Left lung (tissue), 10 donors: ENCODE results near the gene COL4A2. TPM values are rescaled to one million over a fixed set of nuclear protein-coding genes. Genes with fewer than 3 reads are reported as not detected.
"Not testable (repeated sequence)": the region's sequence is repeated elsewhere in the genome, so short reads cannot be mapped to it uniquely, and the experiment has no call there.

Experiments used
- ATAC-seq: fragments of 200-7000 bp; cut with Tn5 transposase; one replicate; pipeline ENCODE4 v1.9.1; 2020; ENCODE audit warnings: moderate library complexity
- DNase-seq, 4 donors: peaks; one replicate each; pipeline ENCODE4 v3.0.0-alpha.2; 2013 to 2020
- H3K27ac ChIP-seq, 2 donors: fragments of 200-600 bp; sonication (generic) in 1 of 2; one replicate each; pipeline versions ENCODE4 v1.5.0 to v1.8.0; 2020 to 2021
- H3K27me3 ChIP-seq, 2 donors: fragments of 200-600 bp; sonication (generic) in 1 of 2; one replicate each; pipeline versions ENCODE4 v1.5.0 to v1.8.0; 2020 to 2021
- H3K36me3 ChIP-seq, 2 donors: fragments of 200-600 bp; sonication (generic) in 1 of 2; one replicate each; pipeline versions ENCODE4 v1.5.0 to v1.8.0; 2020 to 2021
- H3K4me1 ChIP-seq, 2 donors: fragments of 200-600 bp; one replicate each; pipeline ENCODE4 v1.8.0; 2021
- H3K4me3 ChIP-seq, 2 donors: fragments of 200-600 bp; sonication (generic) in 1 of 2; one replicate each; pipeline versions ENCODE4 v1.5.0 to v1.8.0; 2020 to 2021; ENCODE audit warnings: mild to moderate bottlenecking in 1 of 2
- H3K9me3 ChIP-seq, 2 donors: fragments of 200-600 bp; sonication (generic) in 1 of 2; one replicate each; pipeline versions ENCODE4 v1.5.0 to v1.8.0; 2020 to 2021
- intact Hi-C, 2 donors: fragments of 100-400 bp; cut with DNase I; formaldehyde crosslinking; loops; one replicate each; pipeline versions ENCODE4 v1.11.2 to v1.14.2; 2022
- polyA plus RNA-seq, 6 donors: library from polyadenylated mRNA; unstranded; fragments of 120-200 nt; gene quantifications; one replicate each; pipeline ENCODE4 v1.2.1, GENCODE V29; 2013; ENCODE audit not compliant: insufficient read length in 6 of 6
- total RNA-seq, 2 donors: library from RNA; stranded (reverse); fragmentation: NEBNext Ultra II Directional; extraction: Animal tissue kit (Norgen Biotek cat#: 25700); gene quantifications; one replicate each; pipeline ENCODE4 v1.2.1, GENCODE V29; 2021
- TF ChIP-seq, protein P1 (sequence below), 2 donors: fragments of 200-600 bp; sonication (generic) in 1 of 2; IDR thresholded peaks; one replicate each; pipeline versions ENCODE4 v1.5.0 to v1.8.0; 2021; ENCODE audit warnings: antibody characterized with exemption in 2 of 2
- donor health status: DM: no; HTN: yes; CAD: no.
- donor health status: DM: no; HTN: no; CAD: no.

COL4A2 gene
- total and polyA plus RNA-seq, 8 donors: 307 to 638 (median 395) TPM

DNA sequence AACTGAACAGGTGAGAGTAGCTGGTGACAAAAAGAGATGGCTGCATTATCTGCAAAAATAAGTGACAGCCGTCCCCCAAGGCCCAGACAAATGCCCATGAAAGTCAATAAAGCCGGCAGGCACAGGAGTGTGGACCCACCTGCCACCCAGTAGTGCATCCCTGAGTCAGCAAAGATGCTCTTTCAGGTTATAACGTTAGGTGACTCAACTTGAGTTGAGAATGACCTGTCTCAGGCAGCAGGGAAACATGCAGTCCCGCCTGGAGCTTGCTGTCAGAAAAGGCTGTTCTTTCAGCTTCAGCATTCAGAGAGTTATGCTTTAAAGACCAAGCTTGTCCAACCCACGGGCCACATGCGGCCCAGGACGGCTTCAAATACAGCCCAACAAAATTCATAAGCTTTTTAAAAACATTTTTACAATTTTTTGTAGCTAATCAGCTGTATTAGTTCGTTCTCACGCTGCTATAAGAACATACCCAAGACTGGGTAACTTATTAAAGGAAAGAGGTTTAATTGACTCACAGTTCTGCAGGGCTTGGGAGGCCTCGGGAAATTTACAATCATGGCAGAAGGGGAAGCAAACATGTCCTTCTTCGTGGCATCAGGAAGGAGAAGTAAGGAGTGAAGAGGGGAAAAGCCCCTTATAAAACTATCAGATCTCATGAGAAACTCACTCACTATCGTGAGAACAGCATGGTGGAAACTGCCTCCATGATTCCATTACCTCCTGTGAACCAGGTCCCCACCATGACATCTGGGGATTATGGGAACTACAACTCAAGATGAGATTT is 144.1 kb downstream of the COL4A2 start:
- Histone ChIP-seq H3K9me3 (no peaks in the 10 kb centered on the region), H3K27me3 (no peaks in the 10 kb centered on the region)
- intact Hi-C loops: no loop called here

GRCh38 chr13:110453091-110453490 is 146.0 kb downstream of the COL4A2 start:
- intact Hi-C loops, H3K27ac ChIP-seq, ATAC-seq, H3K4me3 ChIP-seq, H3K27me3 ChIP-seq, DNase-seq, H3K4me1 ChIP-seq, H3K9me3 ChIP-seq: not testable (repeated sequence)
- H3K36me3 ChIP-seq: peaks cover 0 to 37% of the 10 kb centered on the region in 2 donors

More for the DNA sequence above, 144.1 kb downstream of the COL4A2 start:
- TF ChIP-seq, protein P1, sequence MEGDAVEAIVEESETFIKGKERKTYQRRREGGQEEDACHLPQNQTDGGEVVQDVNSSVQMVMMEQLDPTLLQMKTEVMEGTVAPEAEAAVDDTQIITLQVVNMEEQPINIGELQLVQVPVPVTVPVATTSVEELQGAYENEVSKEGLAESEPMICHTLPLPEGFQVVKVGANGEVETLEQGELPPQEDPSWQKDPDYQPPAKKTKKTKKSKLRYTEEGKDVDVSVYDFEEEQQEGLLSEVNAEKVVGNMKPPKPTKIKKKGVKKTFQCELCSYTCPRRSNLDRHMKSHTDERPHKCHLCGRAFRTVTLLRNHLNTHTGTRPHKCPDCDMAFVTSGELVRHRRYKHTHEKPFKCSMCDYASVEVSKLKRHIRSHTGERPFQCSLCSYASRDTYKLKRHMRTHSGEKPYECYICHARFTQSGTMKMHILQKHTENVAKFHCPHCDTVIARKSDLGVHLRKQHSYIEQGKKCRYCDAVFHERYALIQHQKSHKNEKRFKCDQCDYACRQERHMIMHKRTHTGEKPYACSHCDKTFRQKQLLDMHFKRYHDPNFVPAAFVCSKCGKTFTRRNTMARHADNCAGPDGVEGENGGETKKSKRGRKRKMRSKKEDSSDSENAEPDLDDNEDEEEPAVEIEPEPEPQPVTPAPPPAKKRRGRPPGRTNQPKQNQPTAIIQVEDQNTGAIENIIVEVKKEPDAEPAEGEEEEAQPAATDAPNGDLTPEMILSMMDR (IDR thresholded peaks at IDR 0.05): no peak
- Histone ChIP-seq H3K36me3 (peaks cover 0 to 44% of the 10 kb centered on the region in 2 donors), H3K4me3 (no peak overlapping the region), H3K4me1 (peaks cover 0 to 6% of the 10 kb centered on the region in 2 donors), H3K27ac (no peak overlapping the region)
- DNase-seq (no peak), ATAC-seq (no peak)

GRCh38 chr13:110453797-110454196 is 146.7 kb downstream of the COL4A2 start:
- Histone ChIP-seq H3K36me3 (peaks cover 0 to 39% of the 10 kb centered on the region in 2 donors), H3K27ac (no peak overlapping the region)
- TF ChIP-seq, protein P1 (IDR thresholded peaks at IDR 0.05): no peak

DNA sequence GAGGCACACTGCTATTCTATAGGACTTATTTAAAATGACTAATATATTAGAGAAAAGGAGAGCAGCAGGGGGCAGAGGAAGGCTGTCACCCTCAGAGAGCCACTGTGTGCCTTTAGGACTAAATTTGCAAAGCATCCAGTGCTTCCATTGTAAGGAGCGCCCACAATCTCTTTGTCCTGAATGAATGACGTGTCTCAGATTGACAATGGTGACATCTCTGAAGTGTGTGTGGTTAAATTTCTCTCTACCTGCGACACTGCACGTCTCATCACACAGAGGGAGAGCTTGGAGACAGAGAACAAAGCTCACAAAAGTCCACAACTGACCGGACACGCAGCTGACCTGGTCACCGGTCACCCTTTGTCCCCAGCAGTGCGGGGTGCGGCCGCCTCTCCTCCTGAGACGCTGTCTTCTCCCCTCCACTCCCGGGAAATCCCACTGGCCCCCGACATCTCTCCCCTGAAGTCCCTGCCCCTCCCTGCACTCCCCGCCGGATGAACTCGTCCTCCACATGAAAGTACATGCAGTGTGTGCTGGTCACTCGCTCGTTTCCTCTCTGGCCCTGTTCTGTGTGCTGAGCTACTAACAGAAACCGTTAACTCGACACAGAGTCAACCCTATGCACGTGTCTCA is 147.3 kb downstream of the COL4A2 start:
- peaks cover 0 to 7% of the 10 kb centered on the region in 2 donors for H3K4me1 ChIP-seq
- H3K36me3 ChIP-seq: peaks cover 0 to 42% of the 10 kb centered on the region in 2 donors
- intact Hi-C loops: no loop called here
- ATAC-seq: no peak
- DNase-seq: peak in 1 of 4 donors; percentile 26
- no peak overlapping the region for H3K4me3 ChIP-seq
- no peaks in the 10 kb centered on the region for H3K27me3 ChIP-seq
- H3K27ac ChIP-seq: no peak overlapping the region
- TF ChIP-seq, protein P1 (IDR thresholded peaks at IDR 0.05): no peak
- H3K9me3 ChIP-seq: no peaks in the 10 kb centered on the region

More at GRCh38 chr13:110453797-110454196, 146.7 kb downstream of the COL4A2 start:
- no peak for DNase-seq
- Histone ChIP-seq H3K4me3 (no peak overlapping the region), H3K9me3 (no peaks in the 10 kb centered on the region), H3K27me3 (no peaks in the 10 kb centered on the region), H3K4me1 (peaks cover 0 to 7% of the 10 kb centered on the region in 2 donors)
- intact Hi-C loops: no loop called here
- ATAC-seq: no peak

GRCh38 chr13:110454956-110455355 is 147.9 kb downstream of the COL4A2 start:
- Histone ChIP-seq H3K4me1 (peaks cover 0 to 7% of the 10 kb centered on the region in 2 donors), H3K9me3 (no peaks in the 10 kb centered on the region), H3K4me3 (no peak overlapping the region), H3K27ac (no peak overlapping the region), H3K36me3 (peaks cover 0 to 39% of the 10 kb centered on the region in 2 donors), H3K27me3 (no peaks in the 10 kb centered on the region)
- ATAC-seq: no peak
- DNase-seq: peak in 1 of 4 donors; percentile 28
- TF ChIP-seq, protein P1 (IDR thresholded peaks at IDR 0.05): no peak
- intact Hi-C loops: no loop called here
